Endothelial cell of umbilical vein (primary cell): ENCODE measurements around the gene IGSF23. TPM values are rescaled to one million over a fixed set of nuclear protein-coding genes. Genes with fewer than 3 reads are reported as not detected.

Experiments used
- BruUV-seq: library from RNA; stranded (reverse); fragments of 400-500 nt; replicated peaks from 2 replicates; lab custom pipeline; 2021; lab: Mats Ljungman, UMichigan
- CTCF ChIA-PET: fragments of 300-600, 350-600 bp; sonication (Branson Sonifier 250); formaldehyde crosslinking; loops from one replicate; lab custom pipeline; 2021; ENCODE audit warnings: antibody characterized with exemption, inconsistent platforms; lab: Charles Lee
- POLR2A ChIA-PET: fragments of 300-600, 350-600 bp; sonication (Branson Sonifier 250); formaldehyde crosslinking; loops from one replicate; lab custom pipeline; 2021; ENCODE audit warnings: antibody characterized with exemption, inconsistent platforms; lab: Charles Lee
- DNase-seq: peaks from one replicate; pipeline ENCODE4 v3.0.0-alpha.2; 2011; ENCODE audit warnings: low read depth, low spot score
- FAIRE-seq: peaks from 2 replicates; lab custom pipeline; 2011; peaks lifted over from hg19 to GRCh38; lab: Jason Lieb, UNC
- H2AFZ ChIP-seq: 2 replicates; pipeline ENCODE4 v1.6.0; 2012; ENCODE audit warnings: low read depth, low read length, control low read depth, inconsistent platforms
- H3K27ac ChIP-seq: 2 replicates; pipeline ENCODE4 v1.5.1; 2011; ENCODE audit warnings: low read depth, mild to moderate bottlenecking, control low read depth, low read length, moderate library complexity; ENCODE audit not compliant: insufficient read depth
- H3K27me3 ChIP-seq, 2 experiments: 2 replicates each; pipeline versions ENCODE4 v1.6.0 to v1.6.1; 2011; ENCODE audit warnings: low read length in 2 of 2, mixed read lengths in 1 of 2; ENCODE audit not compliant: control insufficient read depth in 2 of 2, insufficient read depth in 2 of 2
- H3K36me3 ChIP-seq, 2 experiments: 2 replicates in 1 of 2; 3 replicates in 1 of 2; pipeline ENCODE4 v1.5.1; 2011; ENCODE audit warnings: low read length in 2 of 2, mild to moderate bottlenecking in 1 of 2, moderate library complexity in 1 of 2; ENCODE audit not compliant: control insufficient read depth in 2 of 2, insufficient read depth in 2 of 2; ENCODE audit errors: extremely low read depth in 1 of 2
- H3K4me1 ChIP-seq: 3 replicates; pipeline ENCODE4 v1.5.1; 2011; ENCODE audit warnings: mild to moderate bottlenecking, low read length; ENCODE audit not compliant: control insufficient read depth, insufficient read depth; ENCODE audit errors: extremely low read depth
- H3K4me2 ChIP-seq: 2 replicates; pipeline ENCODE4 v1.6.1; 2011; ENCODE audit warnings: low read length, control low read depth, mixed read lengths; ENCODE audit not compliant: insufficient read depth
- H3K4me3 ChIP-seq, 3 experiments: fragments of 200-600 bp in 1 of 3; sonication (generic), shearing (Covaris generic) in 1 of 3; replicated peaks in 1 of 3; 2 replicates each; pipeline ENCODE4 v1.5.1; 2011 to 2016; ENCODE audit warnings: control low read depth in 3 of 3, low read length in 3 of 3, mild to moderate bottlenecking in 2 of 3, inconsistent platforms in 1 of 3, low read depth in 1 of 3, moderate library complexity in 1 of 3; ENCODE audit not compliant: insufficient read depth in 1 of 3
- H3K79me2 ChIP-seq: 2 replicates; pipeline ENCODE4 v1.6.0; 2012; ENCODE audit warnings: low read length, inconsistent platforms; ENCODE audit not compliant: control insufficient read depth, insufficient read depth
- H3K9ac ChIP-seq: replicated peaks from 2 replicates; pipeline ENCODE3; 2011; ENCODE audit warnings: low read length, control low read depth; ENCODE audit not compliant: insufficient read depth; ENCODE audit errors: extremely low read depth
- H3K9me1 ChIP-seq: replicated peaks from 3 replicates; pipeline ENCODE4 v1.6.0; 2011; ENCODE audit warnings: mild to moderate bottlenecking, low read length; ENCODE audit not compliant: control insufficient read depth, insufficient read depth; ENCODE audit errors: extremely low read depth
- H3K9me3 ChIP-seq: replicated peaks from 2 replicates; pipeline ENCODE4 v1.5.1; 2012; ENCODE audit warnings: low read length, inconsistent platforms; ENCODE audit not compliant: control insufficient read depth, insufficient read depth
- H4K20me1 ChIP-seq: replicated peaks from 2 replicates; pipeline ENCODE3; 2011; ENCODE audit warnings: mild to moderate bottlenecking, low read length; ENCODE audit not compliant: control insufficient read depth, insufficient read depth; ENCODE audit errors: extremely low read depth
- CTCF ChIP-seq, 2 donors: IDR thresholded peaks; 1 replicate in 1 of 2; 2 replicates in 1 of 2; pipeline ENCODE4 v1.5.1; 2011; ENCODE audit warnings: low read length in 2 of 2, mild to moderate bottlenecking in 2 of 2, moderate library complexity in 2 of 2, control low read depth in 1 of 2, inconsistent platforms in 1 of 2, low read depth in 1 of 2; ENCODE audit not compliant: insufficient read depth in 1 of 2; ENCODE audit errors: extremely low read depth in 1 of 2
- EZH2 ChIP-seq: IDR thresholded peaks from 2 replicates; pipeline ENCODE4 v1.6.1; 2012; ENCODE audit warnings: borderline replicate concordance, low read depth, mild to moderate bottlenecking, moderate library complexity, low read length, inconsistent platforms; ENCODE audit not compliant: severe bottlenecking
- FOS ChIP-seq: IDR thresholded peaks from 2 replicates; pipeline ENCODE4 v1.6.1; 2011; ENCODE audit warnings: mild to moderate bottlenecking, low read length, moderate library complexity, borderline replicate concordance; ENCODE audit not compliant: insufficient read depth
- GATA2 ChIP-seq: IDR thresholded peaks from 2 replicates; pipeline ENCODE4 v1.7.0; 2011; ENCODE audit warnings: low read depth, mild to moderate bottlenecking, moderate library complexity, mixed read lengths, low read length; ENCODE audit not compliant: insufficient read length, insufficient read depth
- JUN ChIP-seq: IDR thresholded peaks from 2 replicates; pipeline ENCODE4 v1.6.1; 2011; ENCODE audit warnings: borderline replicate concordance, low read depth; ENCODE audit not compliant: insufficient read length, insufficient read depth
- MAX ChIP-seq: IDR thresholded peaks from 2 replicates; pipeline ENCODE4 v1.6.1; 2011; ENCODE audit not compliant: insufficient read depth, insufficient read length
- MYC ChIP-seq: IDR thresholded peaks from one replicate; pipeline ENCODE4 v1.6.1; 2011; ENCODE audit warnings: mild to moderate bottlenecking, low read depth, low read length
- POLR2A ChIP-seq: IDR thresholded peaks from 2 replicates; pipeline ENCODE4 v1.6.1; 2012; ENCODE audit warnings: low read depth, mild to moderate bottlenecking, control low read depth, low read length
- POLR2AphosphoS5 ChIP-seq: IDR thresholded peaks from 2 replicates; pipeline ENCODE4 v1.6.1; 2012; ENCODE audit warnings: low read depth, mild to moderate bottlenecking, control low read depth, low read length, moderate library complexity; ENCODE audit not compliant: insufficient read depth
- dilution Hi-C: fragments of 300-500 bp; cut with MboI; formaldehyde crosslinking; loops from one replicate; pipeline ENCODE4 v1.15.0; 2019; ENCODE audit warnings: low sequenced_read_pairs; ENCODE audit not compliant: extremely low pct_ligation_motif_present
- intact Hi-C: fragments of 100-400 bp; cut with micrococcal nuclease; formaldehyde crosslinking; loops from one replicate; pipeline ENCODE4 v1.10.0; 2022
- polyA plus RNA-seq, 4 experiments: library from polyadenylated mRNA; depleted of rRNA in 3 of 4; stranded (reverse) in 3 of 4; unstranded in 1 of 4; fragments of >200 nt; gene quantifications; 2 replicates each; pipeline versions ENCODE4 v1.2.1 to v1.2.3, GENCODE V29; 2011 to 2012; ENCODE audit warnings: missing spikeins in 1 of 4
- total RNA-seq: library from RNA; stranded (reverse); gene quantifications from 2 replicates; pipeline ENCODE4 v1.2.3, GENCODE V29; 2021

The IGSF23 gene
- total and polyA plus RNA-seq, 2 donors (not counting 3 experiments of a cell fraction or from before 2014, with no cell fraction given), result 0.73 TPM; not detected in 1

GRCh38 chr19:44645407-44646048 lies 32.2 kb downstream of the IGSF23 start:
- no peak for DNase-seq
- Histone ChIP-seq H3K9me3 (no peaks in the 10 kb centered on the region), H3K27ac (peak overlapping the region; percentile 20), H3K27me3 (no peaks in the 10 kb centered on the region), H3K36me3 (peaks cover 11 to 19% of the 10 kb centered on the region in 2 experiments), H4K20me1 (no peaks in the 10 kb centered on the region), H3K9me1 (no peaks in the 10 kb centered on the region), H2AFZ (no peak overlapping the region), H3K4me1 (peaks cover 43% of the 10 kb centered on the region), H3K79me2 (peaks cover 62% of the 10 kb centered on the region), H3K4me2 (peak overlapping the region; percentile 77), H3K4me3 (peak overlapping the region in 2 of 3 experiments; percentile 10 to 44), H3K9ac (peak overlapping the region; percentile 42)
- no peak for TF ChIP-seq EZH2
- TF ChIP-seq MYC, result no peak
- no peak for TF ChIP-seq FOS
- no peak for TF ChIP-seq JUN
- no peak for TF ChIP-seq POLR2A
- TF ChIP-seq GATA2, result no peak
- TF ChIP-seq POLR2AphosphoS5, result peak; percentile 15
- no peak for TF ChIP-seq CTCF (IDR thresholded peaks at IDR 0.05; ENCODE audit: extremely low read depth in 1 of 2, insufficient read depth in 1 of 2, low read depth in 1 of 2, low read length in 2 of 2)
- TF ChIP-seq MAX, result no peak
- ChIA-PET POLR2A (no interaction called here), CTCF (interaction anchor here (0.8 to 2.4 kb wide), 7 partner anchors 12 to 125 kb away, joined by 3 to 13 read pairs (median 4); no protein-coding TSS in a partner anchor)
- intact Hi-C loops (no loop called here), dilution Hi-C loops (no loop called here)
- FAIRE-seq, result no peak
- TSS peak; percentile 17 for BruUV-seq
